Stomach (tissue), 4 donors: ENCODE measurements around the gene FGFR4.

ENCODE experiments used
- CTCF ChIP-seq, 7 experiments: fragments of 450-650 bp in 4 of 7; fragments of 200-600 bp in 3 of 7; sonication (generic) in 3 of 7; IDR thresholded peaks; one replicate each; pipeline ENCODE4 v1.5.1; 2016 to 2019; ENCODE audit warnings: antibody characterized with exemption in 7 of 7, control low read depth in 2 of 7, mild to moderate bottlenecking in 1 of 7
- POLR2A ChIP-seq, 4 donors: fragments of 450-650 bp; IDR thresholded peaks; one replicate each; pipeline ENCODE4 v1.6.1; 2016; ENCODE audit warnings: antibody characterized with exemption in 4 of 4, control low read depth in 2 of 4, mild to moderate bottlenecking in 1 of 4, moderate library complexity in 1 of 4
- POLR2AphosphoS5 ChIP-seq, 3 donors: sonication (generic); formaldehyde crosslinking; IDR thresholded peaks; one replicate each; pipeline ENCODE4 v1.6.1; 2016; ENCODE audit warnings: antibody characterized with exemption in 3 of 3

- TF ChIP-seq CTCF (IDR thresholded peaks at IDR 0.05), result no peak
- no peak for TF ChIP-seq POLR2A (IDR thresholded peaks at IDR 0.05)
- TF ChIP-seq POLR2AphosphoS5 (IDR thresholded peaks at IDR 0.05), result no peak
These were observed 37.2 kb downstream of the FGFR4 start for GRCh38 chr5:177123789-177124485.
